Kidney (tissue), 14 donors: ENCODE measurements around the gene PRSS3. TPM values are rescaled to one million over a fixed set of nuclear protein-coding genes. Genes with fewer than 3 reads are reported as not detected.
"Not testable (repeated sequence)": the region's sequence is repeated elsewhere in the genome, so short reads cannot be mapped to it uniquely, and the experiment has no call there.

Experiments used
- DNase-seq, 5 donors: peaks; one replicate each; pipeline ENCODE4 v3.0.0-alpha.2; 2013 to 2020
- FAIRE-seq: peaks from 2 replicates; lab custom pipeline; 2012; peaks lifted over from hg19 to GRCh38; lab: Jason Lieb, UNC
- H3K27ac ChIP-seq, 2 donors: one replicate each; pipeline ENCODE4 v1.7.0; 2013; ENCODE audit warnings: low read depth in 2 of 2, low read length in 2 of 2, inconsistent platforms in 1 of 2
- H3K27me3 ChIP-seq: one replicate; pipeline ENCODE4 v1.7.1; 2013; ENCODE audit warnings: low read length, inconsistent platforms; ENCODE audit not compliant: control insufficient read depth, insufficient read depth
- H3K36me3 ChIP-seq, 3 donors: one replicate each; pipeline versions ENCODE4 v1.7.0 to v1.7.1; 2013; ENCODE audit warnings: low read length in 3 of 3, control low read depth in 1 of 3, inconsistent platforms in 1 of 3; ENCODE audit not compliant: insufficient read depth in 3 of 3, control insufficient read depth in 2 of 3
- H3K4me1 ChIP-seq, 3 donors: one replicate each; pipeline versions ENCODE4 v1.7.0 to v1.7.1; 2013; ENCODE audit warnings: low read length in 3 of 3, inconsistent platforms in 1 of 3, low read depth in 1 of 3; ENCODE audit not compliant: control insufficient read depth in 2 of 3, insufficient read depth in 2 of 3
- H3K4me3 ChIP-seq, 3 donors: one replicate each; pipeline versions ENCODE4 v1.7.0 to v1.8.1; 2013; ENCODE audit warnings: low read length in 3 of 3, control low read depth in 1 of 3, inconsistent platforms in 1 of 3
- H3K9ac ChIP-seq, 3 donors: one replicate each; pipeline versions ENCODE4 v1.7.0 to v1.7.1; 2013; ENCODE audit warnings: low read length in 3 of 3, control low read depth in 1 of 3, inconsistent platforms in 1 of 3
- H3K9me3 ChIP-seq, 3 donors: one replicate each; pipeline versions ENCODE4 v1.7.0 to v1.7.1; 2013; ENCODE audit warnings: low read length in 3 of 3, control low read depth in 1 of 3, inconsistent platforms in 1 of 3; ENCODE audit not compliant: control insufficient read depth in 2 of 3, insufficient read depth in 1 of 3
- intact Hi-C: fragments of 100-400 bp; cut with DNase I; formaldehyde crosslinking; loops from one replicate; pipeline ENCODE4 v1.11.1; 2022
- polyA plus RNA-seq: library from polyadenylated mRNA; stranded (reverse); fragments of 350-450 nt; fragmentation: Illumina TruSeq; extraction: RNeasy Lipid Tissue Mini Kit (QIAGEN cat#74804); gene quantifications from one replicate; pipeline ENCODE4 v1.2.3, GENCODE V29; 2014; ENCODE audit warnings: low read depth, low replicate concordance; ENCODE audit not compliant: insufficient read depth
- total RNA-seq: library from RNA; stranded (reverse); fragmentation: NEBNext Ultra II Directional; extraction: Animal tissue kit (Norgen Biotek cat#: 25700); gene quantifications from one replicate; pipeline ENCODE4 v1.2.1, GENCODE V29; 2021
- TF ChIP-seq, protein P1 (sequence below): IDR thresholded peaks from 3 replicates; pipeline ENCODE4 v1.5.1; 2012; ENCODE audit warnings: mild to moderate bottlenecking, moderate library complexity, borderline replicate concordance; ENCODE audit not compliant: insufficient read depth; ENCODE audit errors: extremely low read depth
- donor health status: control.
- donor health status: control.
- donor health status: control.
- donor health status: control.
- donor health status: control.
- donor health status: DM: yes; HTN: yes; CAD: no.
- donor health status: Normal renal cell carcinoma (clear cell type).

The PRSS3 gene
- total and polyA plus RNA-seq, 2 donors from 2014 or later: 0.79 to 2.8 TPM

DNA sequence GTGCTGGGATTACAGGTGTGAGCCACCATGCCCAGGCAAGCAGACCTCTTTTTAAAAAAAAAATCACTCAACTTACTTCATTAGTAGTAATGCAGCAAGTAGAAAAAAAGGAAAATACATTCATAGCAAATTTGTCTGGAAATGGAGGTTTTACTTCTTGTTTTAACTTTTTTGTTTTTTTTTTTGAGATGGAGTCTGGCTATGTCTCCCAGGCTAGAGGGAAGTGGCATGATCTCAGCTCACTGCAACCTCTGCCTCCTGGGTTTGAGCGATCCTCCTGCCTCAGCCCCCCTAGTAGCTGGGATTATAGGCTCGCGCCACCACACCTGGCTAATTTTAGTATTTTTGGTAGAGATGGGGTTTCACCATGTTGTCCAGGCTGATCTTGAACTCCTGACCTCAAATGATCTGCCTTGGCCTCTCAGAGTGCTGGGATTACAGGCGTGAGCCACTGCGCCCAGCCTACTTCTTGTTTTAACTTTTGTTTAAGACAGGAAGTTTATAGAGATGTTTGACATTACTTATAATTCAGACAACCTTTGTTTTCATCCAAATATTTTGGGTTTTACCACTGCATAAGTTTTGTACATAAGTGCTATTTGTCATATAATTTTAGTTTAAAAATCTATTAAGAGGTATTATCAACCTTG, 48.1 kb downstream of the PRSS3 start:
- no peaks in the 10 kb centered on the region for H3K9me3 ChIP-seq
- H3K27me3 ChIP-seq: no peaks in the 10 kb centered on the region
- intact Hi-C loops: no loop called here
- FAIRE-seq: no peak
- no peaks in the 10 kb centered on the region for H3K36me3 ChIP-seq
- no peak overlapping the region for H3K27ac ChIP-seq
- DNase-seq: no peak
- H3K4me3 ChIP-seq: no peak overlapping the region
- H3K4me1 ChIP-seq: no peaks in the 10 kb centered on the region
- H3K9ac ChIP-seq: no peak overlapping the region
- TF ChIP-seq, protein P1, sequence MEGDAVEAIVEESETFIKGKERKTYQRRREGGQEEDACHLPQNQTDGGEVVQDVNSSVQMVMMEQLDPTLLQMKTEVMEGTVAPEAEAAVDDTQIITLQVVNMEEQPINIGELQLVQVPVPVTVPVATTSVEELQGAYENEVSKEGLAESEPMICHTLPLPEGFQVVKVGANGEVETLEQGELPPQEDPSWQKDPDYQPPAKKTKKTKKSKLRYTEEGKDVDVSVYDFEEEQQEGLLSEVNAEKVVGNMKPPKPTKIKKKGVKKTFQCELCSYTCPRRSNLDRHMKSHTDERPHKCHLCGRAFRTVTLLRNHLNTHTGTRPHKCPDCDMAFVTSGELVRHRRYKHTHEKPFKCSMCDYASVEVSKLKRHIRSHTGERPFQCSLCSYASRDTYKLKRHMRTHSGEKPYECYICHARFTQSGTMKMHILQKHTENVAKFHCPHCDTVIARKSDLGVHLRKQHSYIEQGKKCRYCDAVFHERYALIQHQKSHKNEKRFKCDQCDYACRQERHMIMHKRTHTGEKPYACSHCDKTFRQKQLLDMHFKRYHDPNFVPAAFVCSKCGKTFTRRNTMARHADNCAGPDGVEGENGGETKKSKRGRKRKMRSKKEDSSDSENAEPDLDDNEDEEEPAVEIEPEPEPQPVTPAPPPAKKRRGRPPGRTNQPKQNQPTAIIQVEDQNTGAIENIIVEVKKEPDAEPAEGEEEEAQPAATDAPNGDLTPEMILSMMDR: no peak

DNA sequence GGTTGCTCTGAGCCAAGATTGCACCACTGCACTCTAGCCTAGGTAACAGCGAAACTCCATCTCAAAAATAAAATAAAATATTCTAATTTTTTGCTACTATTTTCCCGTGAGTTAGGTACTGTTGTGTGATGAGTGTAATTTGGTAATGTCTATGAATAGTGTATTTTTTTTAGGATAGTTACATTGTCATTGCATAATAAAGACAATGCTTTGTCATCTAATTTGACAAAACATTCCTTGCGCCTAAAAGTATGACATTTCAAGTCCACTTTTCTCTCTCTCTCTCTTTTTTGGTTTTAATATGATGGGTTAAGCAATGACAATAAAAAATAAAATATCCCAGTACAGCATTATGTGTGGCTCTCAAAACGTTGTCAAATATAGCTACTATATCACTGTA, 50.9 kb downstream of the PRSS3 start:
- no peak overlapping the region for H3K4me3 ChIP-seq
- H3K27ac ChIP-seq: no peak overlapping the region
- DNase-seq (no peak), FAIRE-seq (no peak)
- no peaks in the 10 kb centered on the region for H3K9me3 ChIP-seq
- no peaks in the 10 kb centered on the region for H3K36me3 ChIP-seq
- TF ChIP-seq, protein P1: no peak
- peaks cover 0 to 1% (median 0%) of the 10 kb centered on the region in 3 donors for H3K4me1 ChIP-seq
- intact Hi-C loops: no loop called here
- no peak overlapping the region for H3K9ac ChIP-seq
- no peaks in the 10 kb centered on the region for H3K27me3 ChIP-seq

DNA sequence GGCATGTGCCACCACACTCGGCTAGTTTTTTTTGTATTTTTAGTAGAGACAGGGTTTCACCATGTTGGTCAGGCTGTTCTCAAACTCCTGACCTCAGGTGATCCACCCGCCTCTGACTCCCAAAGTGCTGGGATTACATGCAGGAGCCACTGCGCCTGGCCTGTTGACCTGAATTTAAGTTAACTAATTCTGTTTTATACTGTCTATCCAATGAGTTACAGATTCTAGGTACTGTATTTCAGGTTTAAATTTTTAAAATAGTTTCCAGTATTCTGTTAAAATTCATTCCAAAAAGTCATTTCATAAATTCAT, 52.5 kb downstream of the PRSS3 start:
- H3K27me3 ChIP-seq, FAIRE-seq, H3K27ac ChIP-seq, DNase-seq, intact Hi-C loops, H3K9ac ChIP-seq, H3K36me3 ChIP-seq, H3K9me3 ChIP-seq, H3K4me1 ChIP-seq, H3K4me3 ChIP-seq: not testable (repeated sequence)

Other genes starting within 250 kb of the PRSS3 start
- 32.2 TPM for gene UBE2R2, start 21.6 kb downstream of the PRSS3 start, total RNA-seq
- 26.1 TPM for gene UBE2R2, start 21.6 kb downstream of the PRSS3 start, polyA plus RNA-seq